ENCODE data around the gene FANCC.

DNA sequence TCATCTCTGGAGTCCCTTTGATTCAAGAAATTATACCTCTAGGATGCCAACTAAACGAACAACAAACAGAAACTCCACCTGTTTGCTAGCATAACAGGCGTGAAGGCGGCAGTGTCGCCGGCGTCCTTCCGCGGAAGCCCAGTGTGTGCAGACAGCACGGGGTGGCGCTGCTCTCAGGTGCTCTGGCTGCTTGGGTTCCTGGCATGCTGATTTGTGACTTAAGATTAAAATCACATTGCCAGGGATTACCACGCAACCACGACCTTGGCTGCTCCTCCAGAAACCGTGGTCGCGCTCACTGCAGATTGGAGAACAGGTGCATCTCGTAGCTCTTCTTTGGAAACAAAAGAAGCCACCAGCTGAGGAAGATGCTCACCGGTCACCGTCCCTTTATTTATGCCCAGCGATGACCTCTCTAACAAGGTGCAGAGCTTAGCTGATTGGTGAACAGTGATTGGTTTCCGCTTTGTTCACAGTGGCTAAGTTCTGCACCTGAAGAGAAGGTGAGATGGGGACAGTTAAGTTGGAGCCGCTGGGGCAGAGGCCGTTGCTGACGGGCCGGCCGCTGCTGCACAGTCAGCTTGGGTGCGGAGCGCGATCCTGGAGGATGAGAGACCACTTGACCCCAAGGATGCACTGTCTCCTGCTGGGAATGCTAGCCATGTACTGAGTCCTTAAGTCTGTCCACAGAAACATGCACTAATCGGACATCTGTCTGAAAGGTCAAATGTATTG, 232.3 kb downstream of the FANCC start:
- TF ChIP-seq, protein P1, sequence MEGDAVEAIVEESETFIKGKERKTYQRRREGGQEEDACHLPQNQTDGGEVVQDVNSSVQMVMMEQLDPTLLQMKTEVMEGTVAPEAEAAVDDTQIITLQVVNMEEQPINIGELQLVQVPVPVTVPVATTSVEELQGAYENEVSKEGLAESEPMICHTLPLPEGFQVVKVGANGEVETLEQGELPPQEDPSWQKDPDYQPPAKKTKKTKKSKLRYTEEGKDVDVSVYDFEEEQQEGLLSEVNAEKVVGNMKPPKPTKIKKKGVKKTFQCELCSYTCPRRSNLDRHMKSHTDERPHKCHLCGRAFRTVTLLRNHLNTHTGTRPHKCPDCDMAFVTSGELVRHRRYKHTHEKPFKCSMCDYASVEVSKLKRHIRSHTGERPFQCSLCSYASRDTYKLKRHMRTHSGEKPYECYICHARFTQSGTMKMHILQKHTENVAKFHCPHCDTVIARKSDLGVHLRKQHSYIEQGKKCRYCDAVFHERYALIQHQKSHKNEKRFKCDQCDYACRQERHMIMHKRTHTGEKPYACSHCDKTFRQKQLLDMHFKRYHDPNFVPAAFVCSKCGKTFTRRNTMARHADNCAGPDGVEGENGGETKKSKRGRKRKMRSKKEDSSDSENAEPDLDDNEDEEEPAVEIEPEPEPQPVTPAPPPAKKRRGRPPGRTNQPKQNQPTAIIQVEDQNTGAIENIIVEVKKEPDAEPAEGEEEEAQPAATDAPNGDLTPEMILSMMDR (IDR thresholded peaks at IDR 0.05; ENCODE audit: insufficient read depth, low read depth, low read length), result no peak
- TF ChIP-seq EZH2 (IDR thresholded peaks at IDR 0.05; ENCODE audit: insufficient read depth, low read length), result no peak
